HFF-Myc (cell line): Measurements from ENCODE around the gene FAM9A.
"Not testable (repeated sequence)": the region's sequence is repeated elsewhere in the genome, so short reads cannot be mapped to it uniquely, and the experiment has no call there.

ENCODE experiments used
- DNase-seq: peaks from one replicate; pipeline ENCODE4 v3.0.0-alpha.2; 2011; ENCODE audit warnings: low read depth; ENCODE audit errors: extremely low read depth
- H3K4me3 ChIP-seq: replicated peaks from 2 replicates; pipeline ENCODE4 v1.5.1; 2011; ENCODE audit warnings: low read depth, mild to moderate bottlenecking, control low read depth, low read length
- TF ChIP-seq, protein P1 (sequence below): IDR thresholded peaks from 2 replicates; pipeline ENCODE4 v1.5.1; 2012; ENCODE audit warnings: mild to moderate bottlenecking, low read depth, low read length, control low read depth; ENCODE audit errors: missing control alignments

The FAM9A gene

DNA sequence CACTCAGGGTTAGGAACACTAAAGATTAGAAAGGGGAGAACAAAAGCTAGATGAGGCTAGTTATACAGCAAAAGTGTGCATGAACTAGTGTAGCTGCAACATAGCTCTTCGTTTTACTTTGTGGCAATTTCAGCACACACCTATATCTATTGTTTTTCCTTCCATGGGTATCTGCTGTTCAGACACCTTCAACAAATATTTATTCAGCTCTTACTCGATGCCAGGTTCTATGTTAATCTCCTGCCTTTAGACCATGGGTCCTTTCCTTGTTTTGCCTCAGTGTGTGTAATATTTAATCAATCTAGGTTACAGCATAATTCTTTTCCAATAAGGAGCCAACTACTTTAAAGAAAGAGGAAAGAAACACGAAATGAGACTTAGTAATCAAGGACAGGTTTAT is 10.4 kb upstream of the FAM9A start:
- no peak overlapping the region for H3K4me3 ChIP-seq
- DNase-seq, result no peak
- TF ChIP-seq, protein P1, sequence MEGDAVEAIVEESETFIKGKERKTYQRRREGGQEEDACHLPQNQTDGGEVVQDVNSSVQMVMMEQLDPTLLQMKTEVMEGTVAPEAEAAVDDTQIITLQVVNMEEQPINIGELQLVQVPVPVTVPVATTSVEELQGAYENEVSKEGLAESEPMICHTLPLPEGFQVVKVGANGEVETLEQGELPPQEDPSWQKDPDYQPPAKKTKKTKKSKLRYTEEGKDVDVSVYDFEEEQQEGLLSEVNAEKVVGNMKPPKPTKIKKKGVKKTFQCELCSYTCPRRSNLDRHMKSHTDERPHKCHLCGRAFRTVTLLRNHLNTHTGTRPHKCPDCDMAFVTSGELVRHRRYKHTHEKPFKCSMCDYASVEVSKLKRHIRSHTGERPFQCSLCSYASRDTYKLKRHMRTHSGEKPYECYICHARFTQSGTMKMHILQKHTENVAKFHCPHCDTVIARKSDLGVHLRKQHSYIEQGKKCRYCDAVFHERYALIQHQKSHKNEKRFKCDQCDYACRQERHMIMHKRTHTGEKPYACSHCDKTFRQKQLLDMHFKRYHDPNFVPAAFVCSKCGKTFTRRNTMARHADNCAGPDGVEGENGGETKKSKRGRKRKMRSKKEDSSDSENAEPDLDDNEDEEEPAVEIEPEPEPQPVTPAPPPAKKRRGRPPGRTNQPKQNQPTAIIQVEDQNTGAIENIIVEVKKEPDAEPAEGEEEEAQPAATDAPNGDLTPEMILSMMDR, result no peak

DNA sequence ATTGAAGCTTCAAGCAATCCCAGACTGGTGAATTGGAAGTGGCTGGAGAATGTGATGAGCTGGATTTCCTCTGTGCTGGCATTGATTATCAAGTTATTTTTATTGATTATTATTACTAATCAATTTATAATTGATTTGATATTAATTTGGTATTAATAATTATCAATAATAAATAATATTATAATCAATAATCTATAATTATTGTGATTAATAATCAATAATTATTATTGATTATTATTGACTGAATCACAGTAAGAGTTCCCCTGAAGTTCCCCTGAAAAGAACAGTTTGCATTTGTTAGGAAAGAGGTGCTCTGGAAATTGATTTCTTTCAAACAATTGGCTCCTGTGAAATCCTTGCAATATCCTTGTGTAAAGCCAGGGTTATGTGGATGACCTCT is 7.5 kb upstream of the FAM9A start:
- DNase-seq, result no peak
- no peak overlapping the region for H3K4me3 ChIP-seq
- TF ChIP-seq, protein P1, result no peak

GRCh38 chrX:8805974-8806373 is 4.8 kb upstream of the FAM9A start:
- DNase-seq, result no peak
- no peak overlapping the region for H3K4me3 ChIP-seq
- TF ChIP-seq, protein P1, result no peak

GRCh38 chrX:8805046-8805445 is 3.9 kb upstream of the FAM9A start:
- no peak for DNase-seq
- TF ChIP-seq, protein P1, result no peak
- H3K4me3 ChIP-seq, result no peak overlapping the region

DNA sequence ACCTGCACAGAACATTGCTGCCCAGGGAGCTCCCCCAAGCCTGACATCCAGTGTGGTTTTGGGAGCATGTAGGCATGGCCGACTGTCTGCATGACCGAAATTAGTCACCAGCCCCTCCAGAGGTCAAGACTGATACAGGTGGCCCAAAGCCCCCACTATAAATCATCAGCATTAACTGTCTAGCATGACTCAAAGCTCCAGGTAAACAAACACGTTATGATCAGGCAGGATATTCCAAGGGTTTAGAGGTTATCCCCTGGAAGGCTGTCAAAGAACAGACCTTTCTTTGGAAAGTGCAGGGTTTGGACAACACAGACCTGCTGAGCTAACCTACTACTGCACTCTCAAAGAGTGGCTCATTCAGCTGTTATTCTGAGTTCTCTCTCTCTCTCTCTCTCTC is 2.1 kb upstream of the FAM9A start:
- H3K4me3 ChIP-seq, result no peak overlapping the region
- TF ChIP-seq, protein P1, result no peak
- DNase-seq, result no peak

GRCh38 chrX:8800351-8800750 is 832 bp downstream of the FAM9A start:
- not testable (repeated sequence) for H3K4me3 ChIP-seq, DNase-seq

DNA sequence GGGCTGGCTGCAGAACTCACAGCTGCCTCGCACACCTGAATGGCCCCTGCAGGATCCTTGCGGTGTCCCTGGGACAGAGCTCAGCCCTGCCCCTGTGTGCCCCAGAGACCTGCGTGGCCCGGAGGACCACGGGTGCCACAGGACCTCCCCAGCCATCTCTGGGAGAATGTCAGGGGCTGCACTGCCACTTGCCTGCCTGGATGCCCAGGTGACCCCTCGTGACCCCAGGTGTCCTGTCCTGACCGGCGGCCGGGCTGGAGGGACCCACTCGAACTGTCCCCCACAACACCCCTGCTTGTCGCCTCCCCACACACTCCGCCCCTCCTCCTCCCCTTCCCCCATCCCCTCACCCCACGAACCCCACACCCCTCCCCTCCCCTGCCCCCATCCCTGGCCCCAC is 1.9 kb downstream of the FAM9A start:
- not testable (repeated sequence) for H3K4me3 ChIP-seq, DNase-seq

GRCh38 chrX:8798702-8799101 is 2.5 kb downstream of the FAM9A start:
- not testable (repeated sequence) for DNase-seq, H3K4me3 ChIP-seq

- not testable (repeated sequence) for DNase-seq, H3K4me3 ChIP-seq
Measured at GRCh38 chrX:8787119-8787518, 14.1 kb downstream of the FAM9A start.
